Natural killer cell (primary cell): ENCODE data around the gene ZNG1A. TPM values are rescaled to one million over a fixed set of nuclear protein-coding genes. Genes with fewer than 3 reads are reported as not detected.
"Not testable (repeated sequence)": the region's sequence is repeated elsewhere in the genome, so short reads cannot be mapped to it uniquely, and the experiment has no call there.

ENCODE experiments used
- ATAC-seq, 3 donors: fragments of 150-1000 bp in 2 of 3; fragments of 200-7000 bp in 1 of 3; cut with Tn5 transposase; 1 replicate in 1 of 3; 2 replicates in 2 of 3; pipeline ENCODE4 v1.10.0; 2021; ENCODE audit warnings: mild to moderate bottlenecking in 2 of 3, moderate library complexity in 2 of 3
- DNase-seq, 2 donors: peaks; one replicate each; pipeline versions ENCODE4 v3.0.0 to v3.0.0-alpha.2; 2013 to 2021; ENCODE audit warnings: mixed read lengths in 1 of 2
- H3K27ac ChIP-seq: one replicate; pipeline ENCODE4 v1.5.1; 2013; ENCODE audit warnings: mild to moderate bottlenecking, low read length
- H3K27me3 ChIP-seq: one replicate; pipeline ENCODE4 v1.6.1; 2013; ENCODE audit warnings: low read length; ENCODE audit not compliant: control insufficient read depth, insufficient read depth
- H3K36me3 ChIP-seq: one replicate; pipeline ENCODE4 v1.6.1; 2013; ENCODE audit warnings: low read length; ENCODE audit not compliant: control insufficient read depth, insufficient read depth
- H3K4me1 ChIP-seq: one replicate; pipeline ENCODE4 v1.6.1; 2013; ENCODE audit warnings: low read length; ENCODE audit not compliant: control insufficient read depth, insufficient read depth
- H3K4me3 ChIP-seq: one replicate; pipeline ENCODE4 v1.5.1; 2013; ENCODE audit warnings: low read length
- H3K9me3 ChIP-seq: one replicate; pipeline ENCODE4 v1.6.1; 2013; ENCODE audit warnings: low read length; ENCODE audit not compliant: control insufficient read depth, insufficient read depth
- H3K27ac Mint-ChIP-seq, 2 donors: one replicate each; pipeline ENCODE4 v1.8.0; 2022; ENCODE audit warnings: mild to moderate bottlenecking in 2 of 2, mixed read lengths in 2 of 2, moderate library complexity in 1 of 2
- H3K27me3 Mint-ChIP-seq, 2 donors: one replicate each; pipeline ENCODE4 v1.8.0; 2022; ENCODE audit warnings: low read depth in 2 of 2, mixed read lengths in 2 of 2
- H3K36me3 Mint-ChIP-seq: one replicate; pipeline ENCODE4 v1.8.0; 2022; ENCODE audit warnings: mixed read lengths
- H3K4me1 Mint-ChIP-seq, 2 donors: one replicate each; pipeline ENCODE4 v1.8.0; 2022; ENCODE audit warnings: mixed read lengths in 2 of 2
- H3K4me3 Mint-ChIP-seq: one replicate; pipeline ENCODE4 v1.8.0; 2022; ENCODE audit warnings: mild to moderate bottlenecking, moderate library complexity, mixed read lengths
- H3K9me3 Mint-ChIP-seq, 2 donors: one replicate each; pipeline ENCODE4 v1.8.0; 2022; ENCODE audit warnings: mixed read lengths in 2 of 2
- CTCF ChIP-seq: fragments of 200-600 bp; IDR thresholded peaks from one replicate; pipeline ENCODE4 v1.8.0; 2022; ENCODE audit warnings: antibody characterized with exemption
- WGBS: methylation state at CpG from one replicate; pipeline ENCODE4 v1.1.7; 2013; ENCODE audit warnings: missing lambda C conversion rate; ENCODE audit not compliant: insufficient coverage; 5-methylcytosine and 5-hydroxymethylcytosine counted together
- intact Hi-C: fragments of 100-400 bp; cut with micrococcal nuclease; formaldehyde crosslinking; loops from one replicate; pipeline ENCODE4 v1.14.2; 2022
- total RNA-seq, 4 donors: library from RNA; stranded (reverse); fragments of 120-200 nt in 1 of 4; gene quantifications; one replicate each; pipeline versions ENCODE4 v1.2.3 to v1.2.4, GENCODE V29; 2013 to 2022

The ZNG1A gene
- total RNA-seq, 3 donors from 2014 or later (not counting 1 experiment from before 2014, with no cell fraction given): 10.3 to 13.6 (median 12.1) TPM

GRCh38 chr9:214648-215493, 36.0 kb upstream of the ZNG1A start, which contains the start of gene DOCK8:
TSS of gene DOCK8 (plus strand) at chr9:214865. CDS start at chr9:214977, 112 bp downstream.
- intact Hi-C loops: loop anchor here (2.0 kb wide), 1 partner anchor 58 kb away; no protein-coding TSS in a partner anchor
- H3K36me3 ChIP-seq: no peaks in the 10 kb centered on the region
- H3K27ac Mint-ChIP-seq: peak within 1 kb of the TSS; percentile 67 to 74
- no peaks in the 10 kb centered on the region for H3K9me3 Mint-ChIP-seq
- peak within 1 kb of the TSS; percentile 89 for H3K4me3 Mint-ChIP-seq
- TF ChIP-seq CTCF: peak; percentile 34
- DNase-seq (peak; percentile 54 to 74), ATAC-seq (peak; percentile 84 to 90 (median 84))
- H3K4me3 ChIP-seq: peak within 1 kb of the TSS; percentile 81
- peaks cover 17% of the 10 kb centered on the region for H3K4me1 ChIP-seq
- no peaks in the 10 kb centered on the region for H3K9me3 ChIP-seq
- H3K36me3 Mint-ChIP-seq: no peaks in the 10 kb centered on the region
- H3K27me3 Mint-ChIP-seq: no peaks in the 10 kb centered on the region
- H3K27ac ChIP-seq: peak within 1 kb of the TSS; percentile 77
- peaks cover 15 to 24% of the 10 kb centered on the region in 2 donors for H3K4me1 Mint-ChIP-seq
- WGBS: under 1% methylated on average over 103 of the region's 103 CpGs
- no peaks in the 10 kb centered on the region for H3K27me3 ChIP-seq

DNA sequence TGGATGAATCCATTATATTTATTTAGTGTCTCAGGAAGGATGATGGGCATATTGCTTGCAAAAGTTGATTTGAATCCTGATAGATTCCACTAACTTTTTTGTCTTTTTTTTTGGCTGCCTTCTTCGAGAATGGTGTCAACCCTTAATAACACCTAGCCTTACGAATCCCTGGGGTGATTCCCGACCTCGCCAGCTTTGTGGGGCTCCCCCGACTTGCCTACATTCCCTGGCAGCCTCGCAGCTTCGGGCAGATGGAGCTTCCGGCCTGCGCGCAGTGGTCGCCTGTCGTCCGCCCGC, 35.4 kb upstream of the ZNG1A start:
- peak overlapping the region; percentile 67 to 74 for H3K27ac Mint-ChIP-seq
- H3K4me3 ChIP-seq: peak overlapping the region; percentile 40
- H3K4me3 Mint-ChIP-seq: peak overlapping the region; percentile 89
- no peaks in the 10 kb centered on the region for H3K9me3 ChIP-seq
- no peak for TF ChIP-seq CTCF
- no peaks in the 10 kb centered on the region for H3K36me3 ChIP-seq
- no peaks in the 10 kb centered on the region for H3K36me3 Mint-ChIP-seq
- H3K27ac ChIP-seq: peak overlapping the region; percentile 65
- intact Hi-C loops: loop anchor here (2.0 kb wide), 1 partner anchor 59 kb away; no protein-coding TSS in a partner anchor
- peaks cover 17% of the 10 kb centered on the region for H3K4me1 ChIP-seq
- H3K9me3 Mint-ChIP-seq: no peaks in the 10 kb centered on the region
- no peaks in the 10 kb centered on the region for H3K27me3 ChIP-seq
- H3K27me3 Mint-ChIP-seq: no peaks in the 10 kb centered on the region
- ATAC-seq (no peak), DNase-seq (no peak)
- H3K4me1 Mint-ChIP-seq: peaks cover 15 to 24% of the 10 kb centered on the region in 2 donors
- WGBS: 2% methylated on average over 14 of the region's 14 CpGs

- H3K27ac ChIP-seq, H3K27me3 ChIP-seq, H3K9me3 ChIP-seq, H3K27me3 Mint-ChIP-seq, ATAC-seq, H3K27ac Mint-ChIP-seq, H3K36me3 Mint-ChIP-seq, DNase-seq, H3K9me3 Mint-ChIP-seq, H3K36me3 ChIP-seq: not testable (repeated sequence)
- Histone ChIP-seq H3K4me3 (peak overlapping the region; percentile 40), H3K4me1 (peaks cover 17% of the 10 kb centered on the region)
- Mint-ChIP-seq H3K4me3 (peak overlapping the region; percentile 89), H3K4me1 (peaks cover 15 to 24% of the 10 kb centered on the region in 2 donors)
- WGBS: 87% methylated on average over 24 of the region's 24 CpGs
- intact Hi-C loops: loop anchor here (2.0 kb wide), 1 partner anchor 59 kb away; no protein-coding TSS in a partner anchor
Measured at GRCh38 chr9:213901-214300, 35.0 kb upstream of the ZNG1A start.

- H3K36me3 Mint-ChIP-seq: no peaks in the 10 kb centered on the region
- WGBS: 79% methylated on average over 3 of the region's 3 CpGs
- no peaks in the 10 kb centered on the region for H3K27me3 Mint-ChIP-seq
- H3K4me3 Mint-ChIP-seq: no peak overlapping the region
- intact Hi-C loops: no loop called here
- peaks cover 14 to 19% of the 10 kb centered on the region in 2 donors for H3K4me1 Mint-ChIP-seq
- no peaks in the 10 kb centered on the region for H3K9me3 Mint-ChIP-seq
- H3K27ac Mint-ChIP-seq: no peak overlapping the region
- no peaks in the 10 kb centered on the region for H3K36me3 ChIP-seq
- H3K27me3 ChIP-seq: no peaks in the 10 kb centered on the region
- ATAC-seq (no peak), DNase-seq (no peak)
- peaks cover 17% of the 10 kb centered on the region for H3K4me1 ChIP-seq
- no peaks in the 10 kb centered on the region for H3K9me3 ChIP-seq
- TF ChIP-seq CTCF: no peak
- H3K27ac ChIP-seq: no peak overlapping the region
- no peak overlapping the region for H3K4me3 ChIP-seq
Measured at GRCh38 chr9:212297-212696, 33.4 kb upstream of the ZNG1A start.
